ENCODE data around the gene NT5DC1.
"Not testable (repeated sequence)": the region's sequence is repeated elsewhere in the genome, so short reads cannot be mapped to it uniquely, and the experiment has no call there.

NT5DC1 gene

GRCh38 chr6:116096048-116096759 is 4.4 kb upstream of the NT5DC1 start:
- H3K4me3 ChIP-seq (ENCODE audit: low read depth, low read length); POLR2A ChIA-PET; H3K27ac ChIP-seq (ENCODE audit: extremely low read depth, low read depth, low read length); H3K36me3 ChIP-seq (ENCODE audit: control insufficient read depth in 2 of 2, insufficient read depth in 1 of 2, low read length in 2 of 2); H3K4me1 ChIP-seq (ENCODE audit: control insufficient read depth, insufficient read depth, low read length); H3K9me3 ChIP-seq (ENCODE audit: control insufficient read depth, insufficient read depth, low read depth, low read length): not testable (repeated sequence)
- CTCF ChIA-PET = interaction anchor here (0.7 to 4.1 kb wide), 19 partner anchors 10 to 696 kb away, joined by 3 to 89 read pairs (median 4); no protein-coding TSS in a partner anchor
- TF ChIP-seq SETDB1 (IDR thresholded peaks at IDR 0.05; ENCODE audit: insufficient read length, low read length) = peak; percentile 56

DNA sequence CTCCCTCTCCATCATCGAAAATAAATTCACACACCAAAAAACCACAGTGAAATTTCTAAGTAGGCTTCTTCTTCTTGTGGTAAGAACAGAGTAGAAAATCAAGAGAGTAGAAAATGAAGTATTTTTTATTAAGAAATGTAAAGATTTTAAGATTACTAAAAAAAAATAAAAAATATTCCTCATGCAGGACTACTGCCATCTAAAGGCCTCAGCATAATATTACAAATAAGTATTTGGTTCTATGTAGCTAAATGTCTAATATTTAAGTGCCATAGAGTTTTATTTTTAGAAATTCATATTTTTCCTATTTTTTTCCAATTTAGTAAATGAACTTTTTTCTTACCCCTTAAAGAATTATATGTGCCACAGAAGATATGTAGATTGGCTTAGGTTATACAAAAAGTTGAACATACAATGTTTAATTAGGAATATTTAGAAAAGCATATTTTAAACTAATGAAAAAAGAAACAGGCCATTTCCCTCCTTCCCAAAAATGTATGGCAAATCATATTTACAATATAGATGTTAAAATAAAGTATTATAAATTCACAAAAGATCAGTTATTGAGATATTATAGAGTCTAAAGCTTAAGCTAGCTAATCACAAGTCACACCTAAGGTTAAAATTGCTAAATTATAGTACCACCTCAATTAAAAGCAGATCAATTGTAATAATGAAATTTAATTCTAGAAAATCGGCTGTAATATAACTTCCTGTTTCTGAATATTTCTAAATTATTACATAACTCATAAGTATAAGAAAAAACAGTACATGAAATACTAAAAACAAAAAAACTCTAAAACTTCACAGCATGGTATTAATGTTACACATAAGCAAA is 3.5 kb upstream of the NT5DC1 start:
- H3K36me3 ChIP-seq (ENCODE audit: control insufficient read depth in 2 of 2, insufficient read depth in 1 of 2, low read length in 2 of 2) = peaks cover 0 to 5% of the 10 kb centered on the region in 2 experiments; a peak in 1 of 3 replicates
- peaks cover 3% of the 10 kb centered on the region; the same call in 1 of the 2 replicates for H3K4me1 ChIP-seq (ENCODE audit: control insufficient read depth, insufficient read depth, low read length)
- H3K4me3 ChIP-seq (ENCODE audit: low read depth, low read length) = no peak overlapping the region
- no peak overlapping the region for H3K27ac ChIP-seq (ENCODE audit: extremely low read depth, low read depth, low read length)
- TF ChIP-seq ZNF510 (tag by site-specific recombination; IDR thresholded peaks at IDR 0.05; ENCODE audit: insufficient replicate concordance) (no peak), ZBTB26 (tag by site-specific recombination; optimal IDR thresholded peaks at IDR 0.05) (no peak), ZNF561 (tag by site-specific recombination; IDR thresholded peaks at IDR 0.05; ENCODE audit: borderline replicate concordance) (no peak), ZNF692 (tag by site-specific recombination; IDR thresholded peaks at IDR 0.05) (no peak), ZNF341 (tag by site-specific recombination; IDR thresholded peaks at IDR 0.05; ENCODE audit: low read depth) (no peak), ZNF133 (tag by site-specific recombination; IDR thresholded peaks at IDR 0.05) (no peak), ZNF571 (tag by site-specific recombination; IDR thresholded peaks at IDR 0.05) (no peak), PATZ1 (tag by site-specific recombination; IDR thresholded peaks at IDR 0.05) (no peak), ZNF221 (tag by site-specific recombination; IDR thresholded peaks at IDR 0.05; ENCODE audit: borderline replicate concordance) (no peak), ZNF664 (tag by site-specific recombination; IDR thresholded peaks at IDR 0.05) (peak; percentile 94), ZNF654 (tag by site-specific recombination; IDR thresholded peaks at IDR 0.05; ENCODE audit: low read depth) (peak; percentile 42)
- TF ChIP-seq, protein P1, sequence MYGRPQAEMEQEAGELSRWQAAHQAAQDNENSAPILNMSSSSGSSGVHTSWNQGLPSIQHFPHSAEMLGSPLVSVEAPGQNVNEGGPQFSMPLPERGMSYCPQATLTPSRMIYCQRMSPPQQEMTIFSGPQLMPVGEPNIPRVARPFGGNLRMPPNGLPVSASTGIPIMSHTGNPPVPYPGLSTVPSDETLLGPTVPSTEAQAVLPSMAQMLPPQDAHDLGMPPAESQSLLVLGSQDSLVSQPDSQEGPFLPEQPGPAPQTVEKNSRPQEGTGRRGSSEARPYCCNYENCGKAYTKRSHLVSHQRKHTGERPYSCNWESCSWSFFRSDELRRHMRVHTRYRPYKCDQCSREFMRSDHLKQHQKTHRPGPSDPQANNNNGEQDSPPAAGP (tag by site-specific recombination; IDR thresholded peaks at IDR 0.05) = no peak
- POLR2A ChIA-PET = no interaction called here
- CTCF ChIA-PET = interaction anchor here (0.6 to 4.1 kb wide), 25 partner anchors 9 to 723 kb away, joined by 3 to 89 read pairs (median 3); no protein-coding TSS in a partner anchor
- H3K9me3 ChIP-seq (ENCODE audit: control insufficient read depth, insufficient read depth, low read depth, low read length) = no peaks in the 10 kb centered on the region
